Brain microvascular endothelial cell (primary cell): ENCODE measurements around the gene NAA50.

Experiments used
- DNase-seq: peaks from one replicate; pipeline ENCODE4 v3.0.0-alpha.2; 2020
- H3K27ac ChIP-seq: fragments of 250-450 bp; sonication (Bioruptor Pico); 2 replicates; pipeline ENCODE4 v1.5.1; 2020; ENCODE audit warnings: mild to moderate bottlenecking, moderate library complexity
- H3K27me3 ChIP-seq: fragments of 250-450 bp; sonication (Bioruptor Pico); replicated peaks from 2 replicates; pipeline ENCODE4 v1.5.1; 2020; ENCODE audit warnings: mild to moderate bottlenecking
- H3K36me3 ChIP-seq: fragments of 250-450 bp; sonication (Bioruptor Pico); replicated peaks from 2 replicates; pipeline ENCODE4 v1.5.1; 2020; ENCODE audit warnings: mild to moderate bottlenecking
- H3K4me3 ChIP-seq: 2 replicates; pipeline ENCODE4 v1.5.1; 2011; ENCODE audit warnings: low read depth, mild to moderate bottlenecking, control low read depth, low read length, moderate library complexity
- CTCF ChIP-seq: IDR thresholded peaks from 2 replicates; pipeline ENCODE4 v1.5.1; 2011; ENCODE audit warnings: low read depth, mild to moderate bottlenecking, moderate library complexity, low read length, control low read depth, inconsistent platforms; ENCODE audit errors: missing control alignments
- in situ Hi-C: cut with HindIII; loops from 2 replicates; pipeline ENCODE4 v1.10.0; 2017; ENCODE audit warnings: low sequenced_read_pairs, low pct_ligation_motif_present

Gene NAA50

GRCh38 chr3:113776564-113776963 is 30.5 kb upstream of the NAA50 start:
- Histone ChIP-seq H3K27me3 (no peaks in the 10 kb centered on the region), H3K27ac (no peak overlapping the region), H3K4me3 (no peak overlapping the region), H3K36me3 (no peaks in the 10 kb centered on the region)
- DNase-seq, result no peak
- in situ Hi-C loops, result no loop called here
- no peak for TF ChIP-seq CTCF

GRCh38 chr3:113775516-113775915 is 29.5 kb upstream of the NAA50 start:
- H3K27me3 ChIP-seq, result no peaks in the 10 kb centered on the region
- DNase-seq, result no peak
- no peak overlapping the region for H3K27ac ChIP-seq
- H3K36me3 ChIP-seq, result no peaks in the 10 kb centered on the region
- no peak overlapping the region for H3K4me3 ChIP-seq
- no peak for TF ChIP-seq CTCF
- in situ Hi-C loops, result no loop called here

- Histone ChIP-seq H3K4me3 (no peak overlapping the region), H3K36me3 (no peaks in the 10 kb centered on the region), H3K27me3 (no peaks in the 10 kb centered on the region), H3K27ac (no peak overlapping the region)
- no peak for DNase-seq
- no peak for TF ChIP-seq CTCF
- in situ Hi-C loops, result no loop called here
Observed at GRCh38 chr3:113773381-113773780, 27.3 kb upstream of the NAA50 start.

- no peak for TF ChIP-seq CTCF
- no peaks in the 10 kb centered on the region for H3K36me3 ChIP-seq
- H3K27me3 ChIP-seq, result no peaks in the 10 kb centered on the region
- H3K4me3 ChIP-seq, result no peak overlapping the region
- H3K27ac ChIP-seq, result no peak overlapping the region
- no peak for DNase-seq
- in situ Hi-C loops, result no loop called here
Observed at GRCh38 chr3:113771993-113772392, 25.9 kb upstream of the NAA50 start.

GRCh38 chr3:113769551-113769950 is 23.5 kb upstream of the NAA50 start:
- Histone ChIP-seq H3K27me3 (no peaks in the 10 kb centered on the region), H3K36me3 (no peaks in the 10 kb centered on the region), H3K4me3 (no peak overlapping the region), H3K27ac (no peak overlapping the region)
- in situ Hi-C loops, result no loop called here
- TF ChIP-seq CTCF, result no peak
- peak; percentile 42 for DNase-seq

GRCh38 chr3:113764698-113765097 is 18.6 kb upstream of the NAA50 start:
- no peak for TF ChIP-seq CTCF
- Histone ChIP-seq H3K27ac (no peak overlapping the region), H3K36me3 (no peaks in the 10 kb centered on the region), H3K4me3 (no peak overlapping the region), H3K27me3 (no peaks in the 10 kb centered on the region)
- in situ Hi-C loops, result no loop called here
- DNase-seq, result no peak
